ENCODE results near the gene RAB37. TPM values are rescaled to one million over a fixed set of nuclear protein-coding genes. Genes with fewer than 3 reads are reported as not detected.
A peak's percentile ranks its signal among the peaks of the same experiment; 100 is the strongest.

Gene RAB37
- total and polyA plus RNA-seq, 2 donors from 2014 or later: 1.7 to 5.6 TPM

DNA sequence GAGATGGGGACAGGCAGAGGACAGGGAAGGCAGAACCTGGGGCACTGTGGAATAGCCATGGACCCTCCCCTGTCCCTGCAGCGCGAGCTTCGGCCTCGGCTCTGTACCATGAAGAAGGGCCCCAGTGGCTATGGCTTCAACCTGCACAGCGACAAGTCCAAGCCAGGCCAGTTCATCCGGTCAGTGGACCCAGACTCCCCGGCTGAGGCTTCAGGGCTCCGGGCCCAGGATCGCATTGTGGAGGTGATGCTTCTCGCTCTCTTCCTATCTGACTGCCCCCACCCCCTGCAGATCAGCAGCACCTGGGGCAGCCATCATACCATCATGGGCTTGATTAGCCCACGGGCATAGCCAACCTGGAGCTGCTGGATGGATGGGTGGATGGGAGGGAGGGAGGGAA, 24.9 kb downstream of the RAB37 start:
- H3K27me3 ChIP-seq (ENCODE audit: control insufficient read depth, insufficient read depth, low read length): no peaks in the 10 kb centered on the region
- peaks cover 2 to 44% (median 28%) of the 10 kb centered on the region in 3 donors for H3K4me1 ChIP-seq (ENCODE audit: control insufficient read depth in 2 of 3, insufficient read depth in 2 of 3, low read depth in 1 of 3, low read length in 3 of 3)
- H3K9me3 ChIP-seq (ENCODE audit: control insufficient read depth in 2 of 3, insufficient read depth in 1 of 3, low read length in 3 of 3): no peaks in the 10 kb centered on the region
- FAIRE-seq: no peak
- H3K36me3 ChIP-seq (ENCODE audit: control insufficient read depth in 2 of 3, insufficient read depth in 3 of 3, low read length in 3 of 3): peaks cover 0 to 4% (median 0%) of the 10 kb centered on the region in 3 donors
- no peak overlapping the region for H3K27ac ChIP-seq (ENCODE audit: low read depth in 2 of 2, low read length in 2 of 2)
- TF ChIP-seq, protein P1, sequence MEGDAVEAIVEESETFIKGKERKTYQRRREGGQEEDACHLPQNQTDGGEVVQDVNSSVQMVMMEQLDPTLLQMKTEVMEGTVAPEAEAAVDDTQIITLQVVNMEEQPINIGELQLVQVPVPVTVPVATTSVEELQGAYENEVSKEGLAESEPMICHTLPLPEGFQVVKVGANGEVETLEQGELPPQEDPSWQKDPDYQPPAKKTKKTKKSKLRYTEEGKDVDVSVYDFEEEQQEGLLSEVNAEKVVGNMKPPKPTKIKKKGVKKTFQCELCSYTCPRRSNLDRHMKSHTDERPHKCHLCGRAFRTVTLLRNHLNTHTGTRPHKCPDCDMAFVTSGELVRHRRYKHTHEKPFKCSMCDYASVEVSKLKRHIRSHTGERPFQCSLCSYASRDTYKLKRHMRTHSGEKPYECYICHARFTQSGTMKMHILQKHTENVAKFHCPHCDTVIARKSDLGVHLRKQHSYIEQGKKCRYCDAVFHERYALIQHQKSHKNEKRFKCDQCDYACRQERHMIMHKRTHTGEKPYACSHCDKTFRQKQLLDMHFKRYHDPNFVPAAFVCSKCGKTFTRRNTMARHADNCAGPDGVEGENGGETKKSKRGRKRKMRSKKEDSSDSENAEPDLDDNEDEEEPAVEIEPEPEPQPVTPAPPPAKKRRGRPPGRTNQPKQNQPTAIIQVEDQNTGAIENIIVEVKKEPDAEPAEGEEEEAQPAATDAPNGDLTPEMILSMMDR (IDR thresholded peaks at IDR 0.05; ENCODE audit: borderline replicate concordance, extremely low read depth, insufficient read depth): no peak
- DNase-seq: no peak
- H3K9ac ChIP-seq (ENCODE audit: low read length in 3 of 3): no peak overlapping the region
- intact Hi-C loops (cut with DNase I): no loop called here
- H3K4me3 ChIP-seq (ENCODE audit: low read length in 3 of 3): no peak overlapping the region

DNA sequence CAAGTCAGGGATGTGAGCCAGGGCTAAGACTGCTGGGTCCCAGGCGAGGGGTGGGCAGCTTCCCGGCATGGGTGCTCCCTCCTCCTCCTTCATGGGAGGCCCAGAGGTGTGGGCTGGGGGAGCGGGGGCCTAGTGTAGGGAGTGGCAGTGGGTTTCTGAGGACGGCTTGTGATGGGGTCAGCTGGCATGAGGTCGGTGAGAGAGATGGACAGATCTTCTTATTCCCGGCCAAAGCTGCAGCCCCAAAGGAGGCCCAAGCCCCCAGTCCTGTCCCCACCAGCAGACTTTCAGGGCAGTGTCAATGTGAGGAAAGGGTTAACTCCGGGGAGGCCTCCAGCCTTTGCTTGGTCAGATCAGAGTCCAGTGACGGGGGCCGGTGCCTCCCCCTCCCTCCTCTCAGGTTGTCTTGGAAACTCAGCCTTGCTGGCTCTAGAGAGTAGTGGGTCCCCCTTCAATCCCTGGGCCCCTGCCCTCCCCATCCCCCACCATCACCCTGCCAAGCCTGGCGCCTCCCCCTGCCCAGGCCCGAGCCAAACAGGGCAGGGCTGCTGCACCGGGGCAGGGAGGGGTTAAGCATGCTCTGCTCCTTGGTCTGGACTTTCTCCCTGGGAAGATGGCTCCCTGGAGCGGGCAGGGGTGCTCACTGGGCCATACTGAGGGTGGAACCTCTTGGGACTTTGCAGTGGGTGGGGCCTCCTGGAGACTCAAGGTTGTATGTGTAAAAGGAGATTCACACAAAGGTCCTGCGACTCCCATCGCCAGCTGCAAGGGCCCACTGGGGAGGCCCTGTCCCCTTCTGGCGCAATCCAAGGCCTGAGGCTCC, 26.7 kb downstream of the RAB37 start:
- intact Hi-C loops (cut with DNase I): no loop called here
- FAIRE-seq (no peak), DNase-seq (peak; percentile 73 to 97 (median 95))
- TF ChIP-seq, protein P1 (IDR thresholded peaks at IDR 0.05; ENCODE audit: borderline replicate concordance, extremely low read depth, insufficient read depth): no peak
- Histone ChIP-seq H3K9ac (ENCODE audit: low read length in 3 of 3) (no peak overlapping the region), H3K4me1 (ENCODE audit: control insufficient read depth in 2 of 3, insufficient read depth in 2 of 3, low read depth in 1 of 3, low read length in 3 of 3) (peaks cover 2 to 40% (median 30%) of the 10 kb centered on the region in 3 donors), H3K9me3 (ENCODE audit: control insufficient read depth in 2 of 3, insufficient read depth in 1 of 3, low read length in 3 of 3) (no peaks in the 10 kb centered on the region), H3K36me3 (ENCODE audit: control insufficient read depth in 2 of 3, insufficient read depth in 3 of 3, low read length in 3 of 3) (peaks cover 0 to 7% (median 0%) of the 10 kb centered on the region in 3 donors), H3K27me3 (ENCODE audit: control insufficient read depth, insufficient read depth, low read length) (no peaks in the 10 kb centered on the region), H3K4me3 (ENCODE audit: low read length in 3 of 3) (peak overlapping the region in 2 of 3 donors; percentile 19 to 54), H3K27ac (ENCODE audit: low read depth in 2 of 2, low read length in 2 of 2) (peak overlapping the region; percentile 57 to 71)

GRCh38 chr17:74764751-74765286, 27.8 kb downstream of the RAB37 start:
- intact Hi-C loops (cut with DNase I): no loop called here
- FAIRE-seq (no peak), DNase-seq (peak in 1 of 5 donors; percentile 53)
- no peak overlapping the region for H3K9ac ChIP-seq (ENCODE audit: low read length in 3 of 3)
- no peaks in the 10 kb centered on the region for H3K27me3 ChIP-seq (ENCODE audit: control insufficient read depth, insufficient read depth, low read length)
- H3K27ac ChIP-seq (ENCODE audit: low read depth in 2 of 2, low read length in 2 of 2): peak overlapping the region; percentile 51 to 57
- H3K4me1 ChIP-seq (ENCODE audit: control insufficient read depth in 2 of 3, insufficient read depth in 2 of 3, low read depth in 1 of 3, low read length in 3 of 3): peaks cover 0 to 46% (median 28%) of the 10 kb centered on the region in 3 donors
- H3K36me3 ChIP-seq (ENCODE audit: control insufficient read depth in 2 of 3, insufficient read depth in 3 of 3, low read length in 3 of 3): peaks cover 0 to 10% (median 2%) of the 10 kb centered on the region in 3 donors
- H3K9me3 ChIP-seq (ENCODE audit: control insufficient read depth in 2 of 3, insufficient read depth in 1 of 3, low read length in 3 of 3): no peaks in the 10 kb centered on the region
- H3K4me3 ChIP-seq (ENCODE audit: low read length in 3 of 3): peak overlapping the region in 2 of 3 donors; percentile 19 to 54
- TF ChIP-seq, protein P1 (IDR thresholded peaks at IDR 0.05; ENCODE audit: borderline replicate concordance, extremely low read depth, insufficient read depth): no peak

All from kidney (tissue), 14 donors.